ENCODE results near the gene PIEZO2.

DNA sequence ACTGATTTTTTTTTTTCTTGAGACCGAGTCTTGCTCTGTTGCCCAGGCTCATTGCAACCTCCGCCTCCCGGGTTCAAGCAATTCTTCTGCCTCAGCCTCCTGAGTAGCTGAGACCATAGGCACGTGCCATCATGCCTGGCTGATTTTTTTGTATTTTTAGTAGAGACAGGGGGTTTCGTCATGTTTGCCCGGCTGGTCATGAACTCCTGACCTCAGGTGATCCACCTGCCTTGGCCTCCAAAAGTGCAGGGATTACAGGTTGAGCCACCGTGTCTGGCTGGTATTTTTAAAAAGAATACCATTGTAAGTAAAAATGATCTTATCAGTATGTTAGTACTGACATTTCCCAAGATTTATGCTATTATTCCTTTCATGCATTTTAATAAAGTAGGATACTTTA is 105.7 kb downstream of the PIEZO2 start:
- TF ChIP-seq, protein P1, sequence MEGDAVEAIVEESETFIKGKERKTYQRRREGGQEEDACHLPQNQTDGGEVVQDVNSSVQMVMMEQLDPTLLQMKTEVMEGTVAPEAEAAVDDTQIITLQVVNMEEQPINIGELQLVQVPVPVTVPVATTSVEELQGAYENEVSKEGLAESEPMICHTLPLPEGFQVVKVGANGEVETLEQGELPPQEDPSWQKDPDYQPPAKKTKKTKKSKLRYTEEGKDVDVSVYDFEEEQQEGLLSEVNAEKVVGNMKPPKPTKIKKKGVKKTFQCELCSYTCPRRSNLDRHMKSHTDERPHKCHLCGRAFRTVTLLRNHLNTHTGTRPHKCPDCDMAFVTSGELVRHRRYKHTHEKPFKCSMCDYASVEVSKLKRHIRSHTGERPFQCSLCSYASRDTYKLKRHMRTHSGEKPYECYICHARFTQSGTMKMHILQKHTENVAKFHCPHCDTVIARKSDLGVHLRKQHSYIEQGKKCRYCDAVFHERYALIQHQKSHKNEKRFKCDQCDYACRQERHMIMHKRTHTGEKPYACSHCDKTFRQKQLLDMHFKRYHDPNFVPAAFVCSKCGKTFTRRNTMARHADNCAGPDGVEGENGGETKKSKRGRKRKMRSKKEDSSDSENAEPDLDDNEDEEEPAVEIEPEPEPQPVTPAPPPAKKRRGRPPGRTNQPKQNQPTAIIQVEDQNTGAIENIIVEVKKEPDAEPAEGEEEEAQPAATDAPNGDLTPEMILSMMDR (IDR thresholded peaks at IDR 0.05), result no peak
- TF ChIP-seq SIN3A (IDR thresholded peaks at IDR 0.05; ENCODE audit: borderline replicate concordance, insufficient read depth, low read depth, low read length) (no peak), POLR2AphosphoS5 (IDR thresholded peaks at IDR 0.05; ENCODE audit: low read depth, low read length) (no peak)

Measured in Panc1 (cell line).